ENCODE results near the gene MYOM3.

DNA sequence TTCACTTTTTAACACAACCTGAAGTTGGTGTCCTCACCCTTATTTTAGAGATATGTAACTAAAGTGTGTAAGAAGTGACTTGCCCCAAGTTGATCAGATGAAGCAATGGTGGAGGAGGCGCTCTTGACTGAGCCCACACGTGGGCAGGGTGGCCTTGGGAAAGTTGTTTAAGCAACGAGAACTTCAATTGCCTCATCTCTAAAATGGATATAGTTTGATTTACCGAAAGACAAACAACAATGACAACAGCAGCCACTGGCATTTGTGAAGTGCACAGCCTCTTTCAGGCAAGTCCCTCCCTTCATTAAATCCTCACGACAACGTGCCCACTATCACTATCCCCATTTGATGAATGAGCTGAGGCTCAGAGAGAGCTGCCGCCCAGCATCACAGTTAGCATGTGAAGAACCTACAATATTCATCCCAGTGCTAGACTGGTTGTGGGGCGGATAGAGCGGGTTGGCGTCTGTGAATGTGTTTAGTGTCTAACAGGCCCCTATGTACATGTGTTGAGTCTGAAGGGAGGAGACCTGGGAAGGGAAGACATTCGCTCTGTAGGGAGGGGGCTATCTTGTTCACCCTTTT, 28.0 kb upstream of the MYOM3 start:
- TF ChIP-seq, protein P1, sequence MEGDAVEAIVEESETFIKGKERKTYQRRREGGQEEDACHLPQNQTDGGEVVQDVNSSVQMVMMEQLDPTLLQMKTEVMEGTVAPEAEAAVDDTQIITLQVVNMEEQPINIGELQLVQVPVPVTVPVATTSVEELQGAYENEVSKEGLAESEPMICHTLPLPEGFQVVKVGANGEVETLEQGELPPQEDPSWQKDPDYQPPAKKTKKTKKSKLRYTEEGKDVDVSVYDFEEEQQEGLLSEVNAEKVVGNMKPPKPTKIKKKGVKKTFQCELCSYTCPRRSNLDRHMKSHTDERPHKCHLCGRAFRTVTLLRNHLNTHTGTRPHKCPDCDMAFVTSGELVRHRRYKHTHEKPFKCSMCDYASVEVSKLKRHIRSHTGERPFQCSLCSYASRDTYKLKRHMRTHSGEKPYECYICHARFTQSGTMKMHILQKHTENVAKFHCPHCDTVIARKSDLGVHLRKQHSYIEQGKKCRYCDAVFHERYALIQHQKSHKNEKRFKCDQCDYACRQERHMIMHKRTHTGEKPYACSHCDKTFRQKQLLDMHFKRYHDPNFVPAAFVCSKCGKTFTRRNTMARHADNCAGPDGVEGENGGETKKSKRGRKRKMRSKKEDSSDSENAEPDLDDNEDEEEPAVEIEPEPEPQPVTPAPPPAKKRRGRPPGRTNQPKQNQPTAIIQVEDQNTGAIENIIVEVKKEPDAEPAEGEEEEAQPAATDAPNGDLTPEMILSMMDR (IDR thresholded peaks at IDR 0.05; ENCODE audit: low read length) = no peak
- no peak for TF ChIP-seq EZH2phosphoT487 (IDR thresholded peaks at IDR 0.05; ENCODE audit: low read length)
- no peak for TF ChIP-seq EZH2 (optimal IDR thresholded peaks at IDR 0.05; ENCODE audit: low read depth, low read length)
